Caco-2 (cell line): ENCODE measurements around the gene PTTG1IP. TPM values are rescaled to one million over a fixed set of nuclear protein-coding genes. Genes with fewer than 3 reads are reported as not detected.
A peak's percentile ranks its signal among the peaks of the same experiment; 100 is the strongest.

ENCODE experiments used
- BruUV-seq: library from RNA; stranded (reverse); fragments of 400-500 nt; replicated peaks from 2 replicates; lab custom pipeline; 2021; lab: Mats Ljungman, UMichigan
- CTCF ChIA-PET: fragments of 300-600 bp; sonication (Branson Sonifier 250); formaldehyde crosslinking; loops from one replicate; lab custom pipeline; 2022; ENCODE audit warnings: antibody characterized with exemption; lab: Charles Lee
- POLR2A ChIA-PET: fragments of 300-600 bp; sonication (Branson Sonifier 250); formaldehyde crosslinking; loops from one replicate; lab custom pipeline; 2022; ENCODE audit warnings: antibody characterized with exemption; lab: Charles Lee
- DNase-seq, 2 experiments: peaks; one replicate each; pipeline versions ENCODE4 v3.0.0 to v3.0.0-alpha.2; 2020 to 2022
- H3K27me3 ChIP-seq: replicated peaks from 2 replicates; pipeline ENCODE4 v1.6.0; 2011; ENCODE audit warnings: low read length; ENCODE audit not compliant: control insufficient read depth, insufficient read depth
- H3K36me3 ChIP-seq: 2 replicates; pipeline ENCODE4 v1.5.1; 2011; ENCODE audit warnings: low read length; ENCODE audit not compliant: control insufficient read depth, insufficient read depth
- H3K4me1 ChIP-seq: fragments of 250-450 bp; sonication (Bioruptor Pico); 2 replicates; pipeline ENCODE4 v1.5.1; 2020; ENCODE audit warnings: mild to moderate bottlenecking
- H3K4me3 ChIP-seq: 2 replicates; pipeline ENCODE4 v1.5.1; 2011; ENCODE audit warnings: low read depth, mild to moderate bottlenecking, control low read depth, low read length
- H3K9me3 ChIP-seq: fragments of 250-450 bp; sonication (Bioruptor Pico); 2 replicates; pipeline ENCODE4 v1.5.1; 2020; ENCODE audit warnings: mild to moderate bottlenecking, moderate library complexity
- H3K27ac Mint-ChIP-seq: one replicate; pipeline ENCODE4 v1.8.0; 2022; ENCODE audit warnings: mixed read lengths; ENCODE audit not compliant: unreplicated experiment
- H3K27me3 Mint-ChIP-seq: one replicate; pipeline ENCODE4 v1.8.0; 2022; ENCODE audit warnings: mixed read lengths; ENCODE audit not compliant: insufficient read depth, unreplicated experiment
- H3K36me3 Mint-ChIP-seq: one replicate; pipeline ENCODE4 v1.8.0; 2022; ENCODE audit warnings: mild to moderate bottlenecking, mixed read lengths; ENCODE audit not compliant: insufficient read depth, unreplicated experiment
- H3K4me1 Mint-ChIP-seq: one replicate; pipeline ENCODE4 v1.8.0; 2022; ENCODE audit warnings: low read depth, mixed read lengths; ENCODE audit not compliant: unreplicated experiment
- H3K4me3 Mint-ChIP-seq: one replicate; pipeline ENCODE4 v1.8.0; 2022; ENCODE audit warnings: mild to moderate bottlenecking, moderate library complexity, mixed read lengths; ENCODE audit not compliant: unreplicated experiment
- H3K9me3 Mint-ChIP-seq: one replicate; pipeline ENCODE4 v1.8.0; 2022; ENCODE audit warnings: mixed read lengths; ENCODE audit not compliant: unreplicated experiment
- intact Hi-C: fragments of 100-400 bp; cut with micrococcal nuclease; formaldehyde crosslinking; loops from one replicate; pipeline ENCODE4 v1.10.0; 2022; ENCODE audit not compliant: unreplicated experiment
- total RNA-seq: library from RNA; stranded (reverse); gene quantifications from 2 replicates; pipeline ENCODE4 v1.2.3, GENCODE V29; 2022
- TF ChIP-seq, protein P1 (sequence below), 2 experiments: fragments of 200-600 bp in 1 of 2; IDR thresholded peaks; 1 replicate in 1 of 2; 2 replicates in 1 of 2; pipeline versions ENCODE4 v1.5.1 to v1.8.0; 2011 to 2022; ENCODE audit warnings: antibody characterized with exemption in 1 of 2, control low read depth in 1 of 2, inconsistent platforms in 1 of 2, low read depth in 1 of 2, low read length in 1 of 2, mild to moderate bottlenecking in 1 of 2, moderate library complexity in 1 of 2; ENCODE audit not compliant: insufficient read depth in 1 of 2, severe bottlenecking in 1 of 2, unreplicated experiment in 1 of 2

Gene PTTG1IP
- total RNA-seq, 1 experiment from 2014 or later = 296 TPM

DNA sequence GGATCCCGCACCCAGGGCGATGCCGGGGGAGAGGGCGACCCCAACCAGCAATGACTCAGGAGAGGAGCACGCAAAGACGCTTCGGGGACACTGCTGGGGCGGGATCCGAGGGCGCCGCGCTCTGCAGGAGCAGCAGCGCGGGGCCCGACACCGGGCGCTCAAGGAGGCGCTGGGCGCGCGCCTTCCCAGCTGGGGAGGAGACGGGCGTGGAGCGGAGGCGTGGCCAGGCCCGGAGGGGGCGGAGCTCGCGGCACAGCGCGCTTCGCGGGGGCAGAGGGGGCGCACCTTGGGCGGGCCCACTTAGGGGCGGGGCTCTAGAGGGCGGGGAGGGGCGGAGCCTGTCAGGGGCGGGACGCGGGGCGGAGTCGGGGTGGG, 56.0 kb downstream of the PTTG1IP start:
- CTCF ChIA-PET = interaction anchor here (0.6 kb wide), 1 partner anchor 56 kb away, joined by 3 read pairs; the partner anchor contains the start of gene PTTG1IP
- Histone ChIP-seq H3K4me3 (peak overlapping the region; percentile 81), H3K27me3 (no peaks in the 10 kb centered on the region), H3K9me3 (peaks cover 27% of the 10 kb centered on the region), H3K36me3 (no peaks in the 10 kb centered on the region), H3K4me1 (peaks cover 15% of the 10 kb centered on the region)
- peaks cover 16% of the 10 kb centered on the region for H3K9me3 Mint-ChIP-seq
- H3K4me3 Mint-ChIP-seq = peak overlapping the region; percentile 68
- TF ChIP-seq, protein P1, sequence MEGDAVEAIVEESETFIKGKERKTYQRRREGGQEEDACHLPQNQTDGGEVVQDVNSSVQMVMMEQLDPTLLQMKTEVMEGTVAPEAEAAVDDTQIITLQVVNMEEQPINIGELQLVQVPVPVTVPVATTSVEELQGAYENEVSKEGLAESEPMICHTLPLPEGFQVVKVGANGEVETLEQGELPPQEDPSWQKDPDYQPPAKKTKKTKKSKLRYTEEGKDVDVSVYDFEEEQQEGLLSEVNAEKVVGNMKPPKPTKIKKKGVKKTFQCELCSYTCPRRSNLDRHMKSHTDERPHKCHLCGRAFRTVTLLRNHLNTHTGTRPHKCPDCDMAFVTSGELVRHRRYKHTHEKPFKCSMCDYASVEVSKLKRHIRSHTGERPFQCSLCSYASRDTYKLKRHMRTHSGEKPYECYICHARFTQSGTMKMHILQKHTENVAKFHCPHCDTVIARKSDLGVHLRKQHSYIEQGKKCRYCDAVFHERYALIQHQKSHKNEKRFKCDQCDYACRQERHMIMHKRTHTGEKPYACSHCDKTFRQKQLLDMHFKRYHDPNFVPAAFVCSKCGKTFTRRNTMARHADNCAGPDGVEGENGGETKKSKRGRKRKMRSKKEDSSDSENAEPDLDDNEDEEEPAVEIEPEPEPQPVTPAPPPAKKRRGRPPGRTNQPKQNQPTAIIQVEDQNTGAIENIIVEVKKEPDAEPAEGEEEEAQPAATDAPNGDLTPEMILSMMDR (IDR thresholded peaks at IDR 0.05; ENCODE audit: insufficient read depth in 1 of 2, low read depth in 1 of 2, low read length in 1 of 2, severe bottlenecking in 1 of 2, unreplicated experiment in 1 of 2) = no peak
- peaks cover 48% of the 10 kb centered on the region for H3K36me3 Mint-ChIP-seq
- H3K4me1 Mint-ChIP-seq = peaks cover 5% of the 10 kb centered on the region
- H3K27ac Mint-ChIP-seq = no peak overlapping the region
- POLR2A ChIA-PET = interaction anchor here (0.6 to 0.9 kb wide), 3 partner anchors 16 to 479 kb away, joined by 3 to 11 read pairs (median 9); partner anchors contain the start of genes CFAP410, PTTG1IP and UBE2G2
- intact Hi-C loops = loop anchor here (5.0 kb wide), 1 partner anchor 55 kb away; the partner anchor contains the start of gene PTTG1IP
- BruUV-seq = no TSS peak
- peak; percentile 78 to 87 for DNase-seq
- no peaks in the 10 kb centered on the region for H3K27me3 Mint-ChIP-seq

DNA sequence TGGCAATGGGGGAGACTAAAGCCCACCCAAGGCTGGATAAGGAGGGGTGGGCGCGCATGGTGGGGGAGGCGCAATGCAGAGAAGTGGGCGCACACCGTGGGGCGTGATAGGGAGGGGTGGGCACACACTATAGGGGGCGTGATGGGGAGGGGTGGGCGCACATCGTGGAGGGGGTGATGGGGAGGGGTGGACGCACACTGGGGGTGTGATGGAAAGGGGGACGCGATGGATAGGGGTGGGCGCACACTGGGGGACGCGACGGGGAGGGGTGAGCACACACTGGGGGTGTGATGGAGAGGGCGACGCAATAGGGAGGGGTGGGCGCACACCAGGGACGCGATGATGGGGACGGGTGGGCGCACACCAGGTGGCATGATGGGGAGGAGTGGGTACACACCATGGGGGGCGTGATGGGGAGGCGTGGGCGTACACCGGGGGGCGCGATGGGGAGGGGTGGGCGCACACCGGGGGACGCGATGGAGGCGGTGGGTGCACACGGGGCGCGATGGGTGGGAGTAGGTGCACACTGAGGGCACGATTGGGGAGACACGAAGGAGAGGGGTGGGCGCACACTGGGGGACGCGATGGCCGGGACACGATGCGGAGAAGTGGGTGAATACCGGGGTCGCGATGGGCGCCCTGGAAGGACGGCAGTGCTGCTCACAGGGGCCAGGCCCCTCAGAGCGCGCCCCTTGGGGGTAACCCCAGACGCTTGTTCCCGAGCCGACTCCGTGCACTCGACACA, 56.6 kb downstream of the PTTG1IP start:
- Histone ChIP-seq H3K4me1 (peaks cover 15% of the 10 kb centered on the region), H3K27me3 (no peaks in the 10 kb centered on the region), H3K4me3 (peak overlapping the region; percentile 81), H3K36me3 (no peaks in the 10 kb centered on the region), H3K9me3 (peaks cover 22% of the 10 kb centered on the region)
- POLR2A ChIA-PET = interaction anchor here (0.6 to 0.9 kb wide), 3 partner anchors 15 to 478 kb away, joined by 3 to 11 read pairs (median 9); partner anchors contain the start of genes CFAP410, PTTG1IP and UBE2G2
- H3K4me3 Mint-ChIP-seq = peak overlapping the region; percentile 68
- intact Hi-C loops = loop anchor here (5.0 kb wide), 1 partner anchor 55 kb away; the partner anchor contains the start of gene PTTG1IP
- peaks cover 50% of the 10 kb centered on the region for H3K36me3 Mint-ChIP-seq
- no peak overlapping the region for H3K27ac Mint-ChIP-seq
- TF ChIP-seq, protein P1 (IDR thresholded peaks at IDR 0.05; ENCODE audit: insufficient read depth in 1 of 2, low read depth in 1 of 2, low read length in 1 of 2, severe bottlenecking in 1 of 2, unreplicated experiment in 1 of 2) = no peak
- H3K27me3 Mint-ChIP-seq = no peaks in the 10 kb centered on the region
- CTCF ChIA-PET = interaction anchor here (0.6 kb wide), 1 partner anchor 57 kb away, joined by 3 read pairs; the partner anchor contains the start of gene PTTG1IP
- DNase-seq = peak in 1 of 2 experiments; percentile 39
- peaks cover 11% of the 10 kb centered on the region for H3K9me3 Mint-ChIP-seq
- BruUV-seq = no TSS peak
- peaks cover 5% of the 10 kb centered on the region for H3K4me1 Mint-ChIP-seq

DNA sequence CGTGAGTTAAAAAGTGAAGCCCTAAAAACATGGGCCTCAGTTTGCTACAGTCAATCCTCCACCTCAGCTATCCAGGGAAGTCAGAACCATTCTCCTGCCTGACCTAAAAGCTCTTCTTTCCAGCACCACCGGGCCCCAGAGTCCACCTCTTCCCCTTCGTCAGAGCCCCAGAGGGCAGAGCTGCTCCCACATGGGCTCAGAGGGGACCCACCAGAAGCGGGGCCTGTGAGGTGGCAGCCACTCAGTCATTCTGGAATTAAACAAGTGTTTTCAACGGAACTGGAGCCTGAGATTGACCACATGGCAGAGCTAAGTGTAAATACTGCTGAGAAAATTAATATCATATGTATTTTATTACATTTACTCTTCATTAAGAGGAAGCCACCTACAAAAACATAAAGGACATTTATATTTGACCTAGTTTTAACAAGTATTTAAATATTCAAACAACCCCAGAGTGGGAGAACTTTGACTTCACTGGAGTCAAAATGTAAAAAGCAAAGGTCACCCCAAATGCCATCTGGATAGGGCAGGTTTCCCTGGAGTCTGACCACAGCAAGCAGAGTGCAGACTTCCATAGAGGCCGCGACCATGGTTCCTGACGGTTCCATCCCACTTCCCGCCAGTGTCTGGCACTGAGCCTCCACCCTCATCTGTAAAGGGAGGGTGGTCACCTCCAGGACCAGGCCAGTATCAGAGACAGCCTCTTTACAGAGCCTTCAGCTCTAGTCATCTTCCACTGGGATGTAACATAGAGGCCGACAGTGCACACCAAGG, 57.5 kb downstream of the PTTG1IP start:
- H3K4me3 ChIP-seq = no peak overlapping the region
- H3K27me3 ChIP-seq = no peaks in the 10 kb centered on the region
- H3K27me3 Mint-ChIP-seq = no peaks in the 10 kb centered on the region
- POLR2A ChIA-PET = no interaction called here
- DNase-seq = no peak
- CTCF ChIA-PET = no interaction called here
- peaks cover 13% of the 10 kb centered on the region for H3K9me3 ChIP-seq
- BruUV-seq = TSS peak; percentile 36
- H3K4me3 Mint-ChIP-seq = peak overlapping the region; percentile 68
- peaks cover 9% of the 10 kb centered on the region for H3K9me3 Mint-ChIP-seq
- H3K27ac Mint-ChIP-seq = no peak overlapping the region
- H3K4me1 Mint-ChIP-seq = peaks cover 5% of the 10 kb centered on the region
- peaks cover 15% of the 10 kb centered on the region for H3K4me1 ChIP-seq
- peaks cover 47% of the 10 kb centered on the region for H3K36me3 Mint-ChIP-seq
- TF ChIP-seq, protein P1 (IDR thresholded peaks at IDR 0.05; ENCODE audit: insufficient read depth in 1 of 2, low read depth in 1 of 2, low read length in 1 of 2, severe bottlenecking in 1 of 2, unreplicated experiment in 1 of 2) = no peak
- H3K36me3 ChIP-seq = no peaks in the 10 kb centered on the region
- intact Hi-C loops = loop anchor here (5.0 kb wide), 1 partner anchor 56 kb away; the partner anchor contains the start of gene PTTG1IP
